GM06990 (cell line): ENCODE measurements around the gene PPP3CA.

ENCODE experiments used
- DNase-seq: peaks from one replicate; pipeline ENCODE4 v3.0.0-alpha.2; 2011; ENCODE audit not compliant: insufficient read length; ENCODE audit errors: extremely low read depth
- H3K27me3 ChIP-seq: replicated peaks from 2 replicates; pipeline ENCODE4 v1.6.0; 2011; ENCODE audit warnings: low read length; ENCODE audit not compliant: control insufficient read depth, insufficient read depth
- H3K36me3 ChIP-seq: 2 replicates; pipeline ENCODE4 v1.5.1; 2011; ENCODE audit warnings: low read length; ENCODE audit not compliant: control insufficient read depth, insufficient read depth
- H3K4me3 ChIP-seq: replicated peaks from 2 replicates; pipeline ENCODE4 v1.5.1; 2011; ENCODE audit warnings: low read depth, mild to moderate bottlenecking, control low read depth, low read length
- TF ChIP-seq, protein P1 (sequence below): IDR thresholded peaks from 2 replicates; pipeline ENCODE4 v1.5.1; 2011; ENCODE audit warnings: low read length, control low read depth, mild to moderate bottlenecking, inconsistent platforms; ENCODE audit not compliant: insufficient read depth, poor library complexity, severe bottlenecking

PPP3CA gene

DNA sequence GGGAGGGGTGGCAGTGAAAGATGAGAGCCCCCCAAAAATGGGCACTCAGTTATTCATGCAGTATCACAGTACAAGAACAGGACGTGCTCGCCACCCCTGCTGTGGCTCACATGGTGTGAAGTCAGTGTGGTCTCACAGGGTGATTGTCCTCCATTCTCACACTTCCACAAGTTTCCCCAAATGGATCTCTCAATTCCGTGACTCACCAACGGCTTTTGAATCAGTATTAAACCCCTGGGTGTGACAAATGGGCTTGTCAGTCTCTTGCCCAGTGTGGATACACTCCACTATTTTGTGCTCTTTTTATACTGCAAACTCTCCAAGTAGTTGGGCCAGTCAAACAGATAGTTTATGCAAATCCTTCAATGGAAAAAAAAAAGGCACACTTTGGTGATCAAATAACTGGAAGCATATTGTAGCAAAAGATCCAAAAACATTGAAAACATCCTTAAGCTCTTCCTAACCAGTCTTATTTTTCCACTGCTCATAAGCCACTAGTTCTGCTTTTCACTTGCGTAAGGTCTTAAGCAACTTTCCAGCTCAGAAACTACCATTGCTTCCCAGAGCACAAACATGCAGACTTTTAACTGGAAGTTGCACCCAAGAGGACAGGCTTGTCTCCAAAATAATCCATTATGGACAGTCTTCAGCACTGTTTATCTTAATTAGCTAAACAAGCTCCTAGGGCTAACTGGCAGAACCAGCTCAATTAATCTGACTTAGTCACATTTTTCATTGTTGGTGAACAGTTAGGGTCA is 365.7 kb downstream of the PPP3CA start:
- TF ChIP-seq, protein P1, sequence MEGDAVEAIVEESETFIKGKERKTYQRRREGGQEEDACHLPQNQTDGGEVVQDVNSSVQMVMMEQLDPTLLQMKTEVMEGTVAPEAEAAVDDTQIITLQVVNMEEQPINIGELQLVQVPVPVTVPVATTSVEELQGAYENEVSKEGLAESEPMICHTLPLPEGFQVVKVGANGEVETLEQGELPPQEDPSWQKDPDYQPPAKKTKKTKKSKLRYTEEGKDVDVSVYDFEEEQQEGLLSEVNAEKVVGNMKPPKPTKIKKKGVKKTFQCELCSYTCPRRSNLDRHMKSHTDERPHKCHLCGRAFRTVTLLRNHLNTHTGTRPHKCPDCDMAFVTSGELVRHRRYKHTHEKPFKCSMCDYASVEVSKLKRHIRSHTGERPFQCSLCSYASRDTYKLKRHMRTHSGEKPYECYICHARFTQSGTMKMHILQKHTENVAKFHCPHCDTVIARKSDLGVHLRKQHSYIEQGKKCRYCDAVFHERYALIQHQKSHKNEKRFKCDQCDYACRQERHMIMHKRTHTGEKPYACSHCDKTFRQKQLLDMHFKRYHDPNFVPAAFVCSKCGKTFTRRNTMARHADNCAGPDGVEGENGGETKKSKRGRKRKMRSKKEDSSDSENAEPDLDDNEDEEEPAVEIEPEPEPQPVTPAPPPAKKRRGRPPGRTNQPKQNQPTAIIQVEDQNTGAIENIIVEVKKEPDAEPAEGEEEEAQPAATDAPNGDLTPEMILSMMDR, result no peak
- DNase-seq, result no peak
- H3K27me3 ChIP-seq, result no peaks in the 10 kb centered on the region
- H3K36me3 ChIP-seq, result no peaks in the 10 kb centered on the region
- H3K4me3 ChIP-seq, result no peak overlapping the region

DNA sequence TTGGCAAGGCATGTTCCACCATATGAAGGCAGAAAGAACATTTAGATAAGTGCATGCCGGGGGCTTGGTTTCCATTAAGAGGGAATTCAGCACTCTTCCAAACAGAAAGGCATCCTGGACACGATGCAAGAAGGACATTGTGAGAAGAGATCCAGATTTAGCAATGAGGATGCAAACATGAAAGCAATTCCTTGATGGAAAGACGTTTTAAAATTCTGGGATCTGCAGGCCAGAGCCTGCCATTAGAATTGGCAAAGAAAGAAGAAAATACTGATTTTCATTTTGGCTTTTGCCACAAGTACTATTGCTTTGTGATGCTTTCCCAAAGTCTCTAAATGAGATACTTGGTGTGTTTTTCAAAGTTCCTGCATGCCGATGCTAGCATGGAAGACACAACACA is 367.6 kb downstream of the PPP3CA start:
- Histone ChIP-seq H3K36me3 (no peaks in the 10 kb centered on the region), H3K4me3 (no peak overlapping the region), H3K27me3 (no peaks in the 10 kb centered on the region)
- DNase-seq, result no peak
- TF ChIP-seq, protein P1, result no peak

DNA sequence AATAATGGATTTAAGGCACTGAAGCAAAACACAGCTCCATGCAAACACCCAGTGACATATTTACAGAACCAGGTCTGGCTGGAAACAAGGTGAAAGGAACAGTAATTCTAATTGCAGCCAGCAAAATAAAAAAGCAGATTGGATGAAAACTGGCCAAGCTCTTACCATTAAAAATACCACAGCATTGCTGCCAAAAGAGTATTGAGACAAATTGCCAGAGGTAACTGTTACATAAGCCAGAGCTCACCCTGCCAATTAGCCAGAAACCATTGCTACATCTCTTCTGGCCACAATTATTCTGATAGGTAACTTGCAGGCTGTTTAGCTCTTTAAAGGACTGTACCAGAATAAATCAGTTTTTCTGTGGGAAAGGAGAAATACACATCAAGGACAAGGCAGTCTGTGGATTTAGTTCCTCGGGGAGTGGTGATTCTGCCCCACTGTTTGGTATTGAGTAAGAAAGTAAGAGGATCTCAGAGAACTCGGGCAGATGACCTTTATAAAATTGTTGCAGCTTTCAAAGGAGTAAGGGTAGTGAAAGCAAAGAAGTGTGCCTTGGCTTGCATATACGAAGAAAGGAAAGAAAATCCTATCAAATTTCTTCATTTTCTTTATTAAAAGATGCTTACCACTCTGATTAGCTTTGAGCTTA is 369.5 kb downstream of the PPP3CA start:
- no peak for DNase-seq
- Histone ChIP-seq H3K27me3 (no peaks in the 10 kb centered on the region), H3K36me3 (no peaks in the 10 kb centered on the region), H3K4me3 (no peak overlapping the region)
- TF ChIP-seq, protein P1, result no peak

DNA sequence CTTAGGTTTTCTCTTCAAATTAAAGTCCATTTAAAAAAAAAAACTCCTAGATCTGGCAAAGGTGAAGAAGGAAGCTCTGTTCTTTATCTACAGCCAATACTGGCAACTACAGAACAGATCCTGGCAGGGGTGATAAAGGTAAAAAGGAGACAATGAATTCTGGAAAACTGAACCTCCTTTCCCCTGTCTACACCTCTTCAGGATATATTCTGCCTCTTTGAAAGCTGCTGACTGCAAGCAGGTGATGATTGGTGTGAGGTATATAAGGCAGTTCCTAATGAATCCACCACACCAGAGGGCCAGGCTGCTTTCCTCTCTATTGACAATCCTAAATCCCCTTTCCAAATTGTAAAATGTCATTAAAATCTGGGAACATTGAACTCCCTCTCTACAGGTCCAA is 370.1 kb downstream of the PPP3CA start:
- no peak for DNase-seq
- no peaks in the 10 kb centered on the region for H3K36me3 ChIP-seq
- TF ChIP-seq, protein P1, result no peak
- H3K4me3 ChIP-seq, result no peak overlapping the region
- H3K27me3 ChIP-seq, result no peaks in the 10 kb centered on the region
